Fibroblast of lung (primary cell): Measurements from ENCODE around the gene DCTN2. TPM values are rescaled to one million over a fixed set of nuclear protein-coding genes. Genes with fewer than 3 reads are reported as not detected.

Experiments
- DNase-seq, 2 donors: peaks; one replicate each; pipeline versions ENCODE4 v3.0.0 to v3.0.0-alpha.2; 2010; ENCODE audit warnings: low read depth in 2 of 2
- H2AFZ ChIP-seq: 2 replicates; pipeline ENCODE4 v1.5.1; 2012; ENCODE audit warnings: low read length, control low read depth, inconsistent platforms
- H3K27ac ChIP-seq: 2 replicates; pipeline ENCODE4 v1.5.1; 2011; ENCODE audit warnings: low read length, control low read depth; ENCODE audit not compliant: insufficient read depth
- H3K27me3 ChIP-seq: 2 replicates; pipeline ENCODE4 v1.5.1; 2011; ENCODE audit warnings: mild to moderate bottlenecking, low read length; ENCODE audit not compliant: control insufficient read depth, insufficient read depth
- H3K36me3 ChIP-seq: 2 replicates; pipeline ENCODE4 v1.5.1; 2011; ENCODE audit warnings: low read length; ENCODE audit not compliant: control insufficient read depth, insufficient read depth
- H3K4me1 ChIP-seq: 2 replicates; pipeline ENCODE4 v1.5.1; 2011; ENCODE audit warnings: low read length; ENCODE audit not compliant: control insufficient read depth, insufficient read depth; ENCODE audit errors: extremely low read depth
- H3K4me2 ChIP-seq: 2 replicates; pipeline ENCODE4 v1.5.1; 2011; ENCODE audit warnings: low read length, control low read depth; ENCODE audit not compliant: insufficient read depth; ENCODE audit errors: extremely low read depth
- H3K4me3 ChIP-seq, 4 experiments: fragments of 200-600 bp in 1 of 4; sonication (generic) in 1 of 4; replicated peaks in 1 of 4; 2 replicates each; pipeline ENCODE4 v1.5.1; 2011 to 2016; ENCODE audit warnings: low read length in 4 of 4, low read depth in 3 of 4, mild to moderate bottlenecking in 3 of 4, control low read depth in 2 of 4, inconsistent platforms in 1 of 4, mixed read lengths in 1 of 4; ENCODE audit not compliant: insufficient read depth in 1 of 4; ENCODE audit errors: control extremely low read depth in 1 of 4
- H3K79me2 ChIP-seq: 2 replicates; pipeline ENCODE4 v1.5.1; 2012; ENCODE audit warnings: mild to moderate bottlenecking, low read length, inconsistent platforms; ENCODE audit not compliant: control insufficient read depth, insufficient read depth
- H3K9ac ChIP-seq: 2 replicates; pipeline ENCODE4 v1.5.1; 2011; ENCODE audit warnings: mild to moderate bottlenecking, low read length, control low read depth; ENCODE audit not compliant: insufficient read depth
- H3K9me3 ChIP-seq: 2 replicates; pipeline ENCODE4 v1.5.1; 2012; ENCODE audit warnings: low read depth, low read length; ENCODE audit not compliant: control insufficient read depth, insufficient read depth
- H4K20me1 ChIP-seq: 2 replicates; pipeline ENCODE4 v1.5.1; 2011; ENCODE audit warnings: low read length; ENCODE audit not compliant: control insufficient read depth, insufficient read depth; ENCODE audit errors: extremely low read depth
- CTCF ChIP-seq, 2 donors: IDR thresholded peaks in 1 of 2; conservative IDR thresholded peaks in 1 of 2; 1 replicate in 1 of 2; 2 replicates in 1 of 2; pipeline ENCODE4 v1.5.1; 2011 to 2012; ENCODE audit warnings: low read length in 2 of 2, control low read depth in 1 of 2, inconsistent platforms in 1 of 2, low read depth in 1 of 2, mild to moderate bottlenecking in 1 of 2
- EZH2 ChIP-seq: IDR thresholded peaks from 2 replicates; pipeline ENCODE4 v1.5.1; 2012; ENCODE audit warnings: low read length, control low read depth, mild to moderate bottlenecking; ENCODE audit errors: missing control alignments
- polyA plus RNA-seq, 2 donors: library from polyadenylated mRNA; depleted of rRNA in 1 of 2; stranded (reverse) in 1 of 2; unstranded in 1 of 2; fragments of >200 nt; gene quantifications; 2 replicates each; pipeline ENCODE4 v1.2.1, GENCODE V29; 2011 to 2012; ENCODE audit warnings: missing spikeins in 1 of 2
- total RNA-seq: library from RNA; depleted of rRNA; stranded (reverse); fragments of >200 nt; gene quantifications from 2 replicates; pipeline ENCODE4 v1.2.1, GENCODE V29; 2014

DCTN2 gene
- total and polyA plus RNA-seq, 2 donors (not counting 1 experiment from before 2014, with no cell fraction given), result 101 to 211 TPM

DNA sequence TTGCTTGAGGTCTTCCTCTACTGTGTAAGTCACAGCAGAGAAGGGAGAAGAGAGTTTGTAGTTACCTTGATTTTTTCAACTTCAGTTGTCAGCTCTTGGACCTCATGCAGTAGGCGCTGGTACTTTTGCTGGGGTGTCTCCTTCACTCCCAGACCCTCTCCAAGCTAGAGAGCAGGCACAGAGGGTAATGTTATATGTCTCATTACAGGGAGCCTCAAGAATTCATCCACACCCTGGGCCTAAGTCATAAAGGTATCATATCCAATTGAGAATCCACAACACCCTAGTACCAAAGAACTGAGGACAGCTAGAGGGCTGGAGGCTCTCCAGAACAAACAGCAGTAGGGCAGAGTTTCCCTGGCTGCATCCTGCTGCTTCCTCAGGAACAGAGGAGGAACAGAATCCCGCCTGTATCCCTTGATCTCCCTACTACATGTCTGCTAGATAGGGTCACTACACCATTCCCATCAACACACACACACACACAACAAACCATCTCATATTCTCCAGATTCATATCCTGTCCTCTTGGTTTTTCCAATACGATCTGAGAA, 11.9 kb downstream of the DCTN2 start:
- Histone ChIP-seq H3K79me2 (peaks cover under 1% of the 10 kb centered on the region), H3K36me3 (peaks cover 20% of the 10 kb centered on the region), H3K4me3 (no peak overlapping the region), H3K4me1 (no peaks in the 10 kb centered on the region), H3K27ac (no peak overlapping the region), H4K20me1 (no peaks in the 10 kb centered on the region), H3K4me2 (no peak overlapping the region), H2AFZ (no peak overlapping the region), H3K27me3 (no peaks in the 10 kb centered on the region), H3K9me3 (no peaks in the 10 kb centered on the region), H3K9ac (no peak overlapping the region)
- DNase-seq, result no peak
- TF ChIP-seq CTCF (conservative IDR thresholded peaks at IDR 0.05 in 1 of 2, IDR thresholded peaks at IDR 0.05 in 1 of 2; ENCODE audit: low read depth in 1 of 2, low read length in 2 of 2) (no peak), EZH2 (no peak)

- Histone ChIP-seq H4K20me1 (no peaks in the 10 kb centered on the region), H3K4me3 (no peak overlapping the region), H3K9ac (no peak overlapping the region), H3K79me2 (no peaks in the 10 kb centered on the region), H3K27ac (no peak overlapping the region), H3K9me3 (no peaks in the 10 kb centered on the region), H2AFZ (no peak overlapping the region), H3K4me1 (no peaks in the 10 kb centered on the region), H3K36me3 (peaks cover 23% of the 10 kb centered on the region), H3K4me2 (no peak overlapping the region), H3K27me3 (no peaks in the 10 kb centered on the region)
- DNase-seq, result no peak
- TF ChIP-seq EZH2 (no peak), CTCF (conservative IDR thresholded peaks at IDR 0.05 in 1 of 2, IDR thresholded peaks at IDR 0.05 in 1 of 2; ENCODE audit: low read depth in 1 of 2, low read length in 2 of 2) (no peak)
Observed at GRCh38 chr12:57534250-57534649, 12.7 kb downstream of the DCTN2 start.

DNA sequence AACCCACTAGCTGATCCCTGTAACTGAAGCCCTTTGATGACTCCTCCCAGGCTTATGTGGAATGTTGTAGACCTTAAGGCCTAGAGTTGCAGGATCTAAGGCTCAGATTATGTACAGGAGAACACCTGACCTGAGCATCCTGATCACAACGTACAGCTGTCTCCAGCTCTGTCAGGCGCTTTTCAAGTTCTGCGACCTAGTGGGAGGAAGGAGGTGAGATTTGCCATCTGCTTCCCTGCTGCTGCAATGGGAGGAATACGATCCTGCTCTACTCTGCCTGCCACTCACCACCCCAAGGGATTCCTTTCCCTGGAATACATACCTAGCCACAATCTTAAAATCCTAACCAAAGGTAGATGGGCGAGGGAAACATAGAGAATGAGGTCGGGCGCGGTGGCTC, 13.9 kb downstream of the DCTN2 start:
- no peak for DNase-seq
- Histone ChIP-seq H2AFZ (no peak overlapping the region), H3K4me1 (no peaks in the 10 kb centered on the region), H3K4me3 (no peak overlapping the region), H3K36me3 (peaks cover 23% of the 10 kb centered on the region), H3K9ac (no peak overlapping the region), H3K9me3 (no peaks in the 10 kb centered on the region), H3K27me3 (no peaks in the 10 kb centered on the region), H3K27ac (no peak overlapping the region), H4K20me1 (no peaks in the 10 kb centered on the region), H3K4me2 (no peak overlapping the region), H3K79me2 (no peaks in the 10 kb centered on the region)
- TF ChIP-seq EZH2, result no peak
- no peak for TF ChIP-seq CTCF (conservative IDR thresholded peaks at IDR 0.05 in 1 of 2, IDR thresholded peaks at IDR 0.05 in 1 of 2; ENCODE audit: low read depth in 1 of 2, low read length in 2 of 2)
